DMS 273 treated with DMSO at 0.1 percent for 48 hours (cell line): Measurements from ENCODE around the gene AOC2.
"Not testable (repeated sequence)": the region's sequence is repeated elsewhere in the genome, so short reads cannot be mapped to it uniquely, and the experiment has no call there.

Experiments used
- DNase-seq: peaks from one replicate; lab custom pipeline; 2025; lab: John Stamatoyannopoulos, UW

AOC2 gene

GRCh38 chr17:42881706-42882105 is 37.3 kb downstream of the AOC2 start:
- not testable (repeated sequence) for DNase-seq

- no peak for DNase-seq
Measured at GRCh38 chr17:42882166-42882565, 37.8 kb downstream of the AOC2 start.

- DNase-seq = no peak
Measured at GRCh38 chr17:42883802-42884558, 39.6 kb downstream of the AOC2 start.

- DNase-seq = not testable (repeated sequence)
Measured at GRCh38 chr17:42885806-42886205, 41.4 kb downstream of the AOC2 start.

GRCh38 chr17:42886283-42887176 is 42.1 kb downstream of the AOC2 start:
- no peak for DNase-seq

- no peak for DNase-seq
Measured at GRCh38 chr17:42889809-42890208, 45.4 kb downstream of the AOC2 start.

- DNase-seq = no peak
Measured at GRCh38 chr17:42891539-42892152, 47.3 kb downstream of the AOC2 start.

- no peak for DNase-seq
Measured at GRCh38 chr17:42893359-42893758, 49.0 kb downstream of the AOC2 start.

- DNase-seq = no peak
Measured at GRCh38 chr17:42894283-42895184, 50.2 kb downstream of the AOC2 start.

- DNase-seq = no peak
Measured at GRCh38 chr17:42895185-42895555, 50.8 kb downstream of the AOC2 start.

- no peak for DNase-seq
Measured at GRCh38 chr17:42898147-42898811, 53.9 kb downstream of the AOC2 start.

- DNase-seq = not testable (repeated sequence)
Measured at GRCh38 chr17:42899981-42900380, 55.6 kb downstream of the AOC2 start.
